HCT116 (cell line): ENCODE measurements around the gene CEP290. TPM values are rescaled to one million over a fixed set of nuclear protein-coding genes. Genes with fewer than 3 reads are reported as not detected.
A peak's percentile ranks its signal among the peaks of the same experiment; 100 is the strongest.

ENCODE experiments used
- ATAC-seq: fragments of 200-7000 bp; cut with Tn5 transposase; 2 replicates; pipeline ENCODE4 v1.9.1; 2020; ENCODE audit warnings: mild to moderate bottlenecking, moderate library complexity
- Bru-seq: library from RNA; stranded (reverse); fragments of 400-500 nt; gene quantifications from one replicate; lab custom pipeline; 2021; lab: Mats Ljungman, UMichigan
- BruChase-seq, 2 experiments: library from RNA; stranded (reverse); fragments of 400-500 nt; gene quantifications; one replicate each; lab custom pipeline; 2021; lab: Mats Ljungman, UMichigan
- BruUV-seq: library from RNA; stranded (reverse); fragments of 400-500 nt; replicated peaks from 2 replicates; lab custom pipeline; 2021; lab: Mats Ljungman, UMichigan
- CTCF ChIA-PET: fragments of 300-600 bp; sonication (Branson Sonifier 250); formaldehyde crosslinking; loops from one replicate; lab custom pipeline; 2021; ENCODE audit warnings: antibody characterized with exemption; lab: Charles Lee
- POLR2A ChIA-PET: fragments of 300-600, 350-600 bp; sonication (Branson Sonifier 250); formaldehyde crosslinking; loops from one replicate; lab custom pipeline; 2021; ENCODE audit warnings: antibody characterized with exemption; lab: Charles Lee
- RAD21 ChIA-PET, 2 experiments: fragments of 300-600 bp; sonication (Branson Sonifier 250); formaldehyde crosslinking; loops; one replicate each; lab custom pipeline; 2023; ENCODE audit warnings: low total read pairs in 2 of 2; ENCODE audit not compliant: uncharacterized antibody in 2 of 2, unreplicated experiment in 2 of 2, low non-redundant PET in 1 of 2; lab: Charles Lee
- DNase-seq: peaks from one replicate; pipeline ENCODE4 v3.0.0-alpha.2; 2010; ENCODE audit warnings: low read depth, low spot score
- H2AFZ ChIP-seq: fragments of 200-600 bp; shearing (Covaris generic), sonication (generic); 2 replicates; pipeline ENCODE4 v1.6.1; 2017; ENCODE audit warnings: low read depth, mixed run types, mixed read lengths, antibody characterized with exemption, low read length; ENCODE audit not compliant: poor library complexity, severe bottlenecking
- H3K27ac ChIP-seq: 2 replicates; pipeline ENCODE4 v1.5.1; 2012; ENCODE audit warnings: low read depth, low read length
- H3K27me3 ChIP-seq: fragments of 200-600 bp; sonication (generic); 2 replicates; pipeline ENCODE4 v1.6.1; 2016; ENCODE audit warnings: mixed run types, low read length, mixed read lengths; ENCODE audit not compliant: insufficient read depth
- H3K36me3 ChIP-seq, 2 experiments: fragments of 200-500 bp in 1 of 2; fragments of 200-600 bp in 1 of 2; sonication (Bioruptor generic) in 1 of 2; sonication (generic) in 1 of 2; 2 replicates each; pipeline versions ENCODE4 v1.5.1 to v1.6.1; 2014 to 2016; ENCODE audit warnings: low read length in 2 of 2, inconsistent platforms in 1 of 2, mixed read lengths in 1 of 2, mixed run types in 1 of 2; ENCODE audit not compliant: insufficient read depth in 2 of 2, control insufficient read depth in 1 of 2
- H3K4me1 ChIP-seq, 2 experiments: fragments of 200-600 bp in 1 of 2; sonication (generic) in 1 of 2; 2 replicates each; pipeline versions ENCODE4 v1.5.1 to v1.6.1; 2012 to 2017; ENCODE audit warnings: low read length in 2 of 2, inconsistent platforms in 1 of 2, mild to moderate bottlenecking in 1 of 2, mixed read lengths in 1 of 2, mixed run types in 1 of 2, moderate library complexity in 1 of 2; ENCODE audit not compliant: insufficient read depth in 2 of 2, control insufficient read depth in 1 of 2
- H3K4me2 ChIP-seq: fragments of 200-600 bp; sonication (generic); 2 replicates; pipeline ENCODE4 v1.6.1; 2017; ENCODE audit warnings: mixed run types, low read length, mixed read lengths
- H3K4me3 ChIP-seq, 2 experiments: fragments of 200-600 bp in 1 of 2; sonication (generic) in 1 of 2; replicated peaks in 1 of 2; 2 replicates each; pipeline ENCODE4 v1.5.1; 2011 to 2016; ENCODE audit warnings: low read length in 2 of 2, control low read depth in 1 of 2, low read depth in 1 of 2, mild to moderate bottlenecking in 1 of 2, mixed read lengths in 1 of 2, mixed run types in 1 of 2
- H3K79me2 ChIP-seq: fragments of 200-600 bp; sonication (generic); 2 replicates; pipeline ENCODE4 v1.6.1; 2017; ENCODE audit warnings: mild to moderate bottlenecking, mixed run types, low read length, moderate library complexity, mixed read lengths; ENCODE audit not compliant: insufficient read depth
- H3K9ac ChIP-seq: fragments of 200-600 bp; sonication (generic); 2 replicates; pipeline ENCODE4 v1.6.1; 2016; ENCODE audit warnings: low read length, mixed read lengths
- H3K9me2 ChIP-seq: fragments of 200-600 bp; sonication (generic), shearing (Covaris generic); 2 replicates; pipeline ENCODE4 v1.6.1; 2017; ENCODE audit warnings: mixed run types, mild to moderate bottlenecking, moderate library complexity; ENCODE audit not compliant: insufficient read depth
- H3K9me3 ChIP-seq, 2 experiments: fragments of 200-500 bp in 1 of 2; fragments of 200-600 bp in 1 of 2; sonication (Bioruptor generic) in 1 of 2; sonication (generic) in 1 of 2; 2 replicates each; pipeline ENCODE4 v1.6.1; 2014 to 2017; ENCODE audit warnings: low read length in 2 of 2, mixed read lengths in 2 of 2, inconsistent platforms in 1 of 2, low read depth in 1 of 2, mild to moderate bottlenecking in 1 of 2, mixed run types in 1 of 2, moderate library complexity in 1 of 2; ENCODE audit not compliant: control insufficient read depth in 1 of 2, insufficient read depth in 1 of 2
- H4K20me1 ChIP-seq: fragments of 200-600 bp; sonication (generic), shearing (Covaris generic); 2 replicates; pipeline ENCODE4 v1.6.1; 2017; ENCODE audit warnings: mixed run types, mild to moderate bottlenecking, moderate library complexity; ENCODE audit not compliant: insufficient read depth
- JUND ChIP-seq: IDR thresholded peaks from 2 replicates; pipeline ENCODE4 v1.6.1; 2012
- POLR2A ChIP-seq: IDR thresholded peaks from 2 replicates; pipeline ENCODE4 v1.7.0; 2011; ENCODE audit warnings: borderline replicate concordance; ENCODE audit not compliant: insufficient read depth, insufficient read length; ENCODE audit errors: extremely low read depth
- POLR2AphosphoS5 ChIP-seq: IDR thresholded peaks from 2 replicates; pipeline ENCODE4 v1.6.1; 2011; ENCODE audit warnings: mild to moderate bottlenecking, low read depth, low read length, moderate library complexity
- SIN3A ChIP-seq: IDR thresholded peaks from 2 replicates; pipeline ENCODE4 v1.6.1; 2012; ENCODE audit warnings: low read depth
- SP1 ChIP-seq: IDR thresholded peaks from 2 replicates; pipeline ENCODE4 v1.6.1; 2012; ENCODE audit warnings: low read depth
- SRF ChIP-seq: IDR thresholded peaks from 2 replicates; pipeline ENCODE4 v1.6.1; 2012; ENCODE audit warnings: low read depth
- YY1 ChIP-seq: IDR thresholded peaks from 2 replicates; pipeline ENCODE4 v1.6.1; 2011; ENCODE audit warnings: low read length, low read depth, moderate library complexity, mild to moderate bottlenecking; ENCODE audit not compliant: insufficient replicate concordance; ENCODE audit errors: extremely low read depth
- ZFX ChIP-seq: fragments of 450-650 bp; IDR thresholded peaks from 2 replicates; pipeline ENCODE4 v1.6.1; 2017
- intact Hi-C: fragments of 100-400 bp; cut with micrococcal nuclease; formaldehyde crosslinking; loops from 2 replicates; pipeline ENCODE4 v1.10.0; 2022
- long read RNA-seq: library from polyadenylated mRNA; unstranded; transcript quantifications from one replicate; pipeline ENCODE4 v2.0.0, GENCODE V29; 2021; ENCODE audit not compliant: unreplicated experiment
- polyA plus RNA-seq: library from polyadenylated mRNA; unstranded; fragments of >200 nt; gene quantifications from 2 replicates; pipeline ENCODE4 v1.2.1, GENCODE V29; 2012; ENCODE audit warnings: missing spikeins
- total RNA-seq: library from RNA; stranded (reverse); gene quantifications from one replicate; pipeline ENCODE4 v1.2.1, GENCODE V29; 2021; ENCODE audit not compliant: unreplicated experiment
- TF ChIP-seq, protein P1 (sequence below): IDR thresholded peaks from 2 replicates; pipeline ENCODE4 v1.6.1; 2011; ENCODE audit warnings: mild to moderate bottlenecking, low read length, moderate library complexity; ENCODE audit not compliant: insufficient replicate concordance; ENCODE audit errors: extremely low read depth
- TF ChIP-seq, protein P2 (sequence below): IDR thresholded peaks from 2 replicates; pipeline ENCODE4 v1.6.1; 2012

CEP290 gene, protein sequence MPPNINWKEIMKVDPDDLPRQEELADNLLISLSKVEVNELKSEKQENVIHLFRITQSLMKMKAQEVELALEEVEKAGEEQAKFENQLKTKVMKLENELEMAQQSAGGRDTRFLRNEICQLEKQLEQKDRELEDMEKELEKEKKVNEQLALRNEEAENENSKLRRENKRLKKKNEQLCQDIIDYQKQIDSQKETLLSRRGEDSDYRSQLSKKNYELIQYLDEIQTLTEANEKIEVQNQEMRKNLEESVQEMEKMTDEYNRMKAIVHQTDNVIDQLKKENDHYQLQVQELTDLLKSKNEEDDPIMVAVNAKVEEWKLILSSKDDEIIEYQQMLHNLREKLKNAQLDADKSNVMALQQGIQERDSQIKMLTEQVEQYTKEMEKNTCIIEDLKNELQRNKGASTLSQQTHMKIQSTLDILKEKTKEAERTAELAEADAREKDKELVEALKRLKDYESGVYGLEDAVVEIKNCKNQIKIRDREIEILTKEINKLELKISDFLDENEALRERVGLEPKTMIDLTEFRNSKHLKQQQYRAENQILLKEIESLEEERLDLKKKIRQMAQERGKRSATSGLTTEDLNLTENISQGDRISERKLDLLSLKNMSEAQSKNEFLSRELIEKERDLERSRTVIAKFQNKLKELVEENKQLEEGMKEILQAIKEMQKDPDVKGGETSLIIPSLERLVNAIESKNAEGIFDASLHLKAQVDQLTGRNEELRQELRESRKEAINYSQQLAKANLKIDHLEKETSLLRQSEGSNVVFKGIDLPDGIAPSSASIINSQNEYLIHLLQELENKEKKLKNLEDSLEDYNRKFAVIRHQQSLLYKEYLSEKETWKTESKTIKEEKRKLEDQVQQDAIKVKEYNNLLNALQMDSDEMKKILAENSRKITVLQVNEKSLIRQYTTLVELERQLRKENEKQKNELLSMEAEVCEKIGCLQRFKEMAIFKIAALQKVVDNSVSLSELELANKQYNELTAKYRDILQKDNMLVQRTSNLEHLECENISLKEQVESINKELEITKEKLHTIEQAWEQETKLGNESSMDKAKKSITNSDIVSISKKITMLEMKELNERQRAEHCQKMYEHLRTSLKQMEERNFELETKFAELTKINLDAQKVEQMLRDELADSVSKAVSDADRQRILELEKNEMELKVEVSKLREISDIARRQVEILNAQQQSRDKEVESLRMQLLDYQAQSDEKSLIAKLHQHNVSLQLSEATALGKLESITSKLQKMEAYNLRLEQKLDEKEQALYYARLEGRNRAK (N-terminal part only)
- total RNA-seq = 13.6 TPM
- polyA plus RNA-seq = 2.0 and 2.3 TPM in 2 replicates
- Bru-seq, nascent RNA = percentile 70 among the genes with signal in this experiment
- percentile 77 among the genes with signal in this experiment for BruChase-seq, experiment 1, labeled RNA remaining after a 6-hour chase
- percentile 77 among the genes with signal in this experiment for BruChase-seq, experiment 2, labeled RNA remaining after a 2-hour chase
- long read RNA-seq, partial matches to known transcripts = 3 of 7 reads
- long read RNA-seq, other reads (novel, unspliced or antisense) = 4 of 7 reads

DNA sequence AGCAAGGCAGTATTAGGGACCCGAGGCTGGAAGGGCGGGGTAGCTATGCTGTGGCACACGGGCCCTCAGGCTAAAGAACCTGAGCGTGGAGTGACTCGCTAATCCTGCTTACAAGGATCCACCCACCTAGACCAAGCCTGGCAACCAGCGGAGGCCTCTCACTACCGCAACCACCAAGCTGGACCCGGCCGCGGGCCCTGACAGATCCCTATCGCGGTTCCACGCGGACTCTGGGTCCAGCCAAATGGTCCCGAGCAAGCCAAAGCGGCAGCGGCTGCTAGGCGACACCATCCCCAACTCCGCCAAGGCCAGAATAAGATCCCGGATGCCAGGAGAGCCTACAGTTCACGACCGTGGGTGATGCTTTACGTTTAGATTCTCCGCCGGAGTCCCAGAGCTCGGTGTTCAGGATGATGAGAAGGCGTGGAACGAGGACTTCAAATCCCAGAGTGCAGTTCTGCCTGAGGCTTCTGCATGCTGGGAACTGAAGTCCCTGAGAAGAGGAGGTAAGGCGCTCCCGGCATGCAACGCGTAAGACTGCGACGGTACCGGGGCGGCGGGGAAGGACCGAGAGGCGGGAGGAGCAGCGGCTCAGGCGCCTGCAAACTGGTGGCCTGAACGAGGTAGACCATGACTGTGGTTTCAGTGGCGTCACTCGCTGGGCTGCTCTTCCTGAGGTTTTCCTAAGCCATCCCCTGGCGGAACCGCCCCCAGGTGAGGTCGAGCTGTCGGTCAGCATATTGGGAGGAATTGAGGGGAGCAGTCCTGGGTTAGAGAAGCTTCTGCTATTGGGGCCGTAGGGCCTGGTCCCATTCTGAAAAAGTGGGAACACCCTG lies at the start of gene CEP290, which contains the start of gene TMTC3:
Gene CEP290 (minus strand): TSS at position 315 of the 836 bp plus-strand sequence. CDS start 781 bp downstream, outside the sequence.
Gene TMTC3 (plus strand): TSS at position 534 of the 836 bp plus-strand sequence. CDS start 6,009 bp downstream, outside the sequence.
- Histone ChIP-seq H3K9ac (peak within 1 kb of the TSS; percentile 75), H3K79me2 (peaks cover 39% of the 10 kb centered on the region), H3K9me3 (no peaks in the 10 kb centered on the region), H3K4me3 (peak within 1 kb of the TSS; percentile 75 to 91), H4K20me1 (no peaks in the 10 kb centered on the region), H3K4me1 (peaks cover 3 to 9% of the 10 kb centered on the region in 2 experiments; a peak in 3 of 4 replicates), H3K27ac (peak within 1 kb of the TSS; percentile 56), H3K27me3 (no peaks in the 10 kb centered on the region), H3K4me2 (peak within 1 kb of the TSS; percentile 89), H3K9me2 (no peaks in the 10 kb centered on the region), H3K36me3 (no peaks in the 10 kb centered on the region; a peak in 1 of 4 replicates), H2AFZ (peak within 1 kb of the TSS; percentile 80)
- DNase-seq (peak; percentile 99), ATAC-seq (peak; percentile 97)
- no TSS peak for BruUV-seq
- POLR2A ChIA-PET = interaction anchor here (1.0 kb wide), 1 partner anchor 438 kb away, joined by 3 read pairs; the partner anchor contains the start of gene KITLG
- TF ChIP-seq JUND (no peak), ZFX (peak; percentile 76), SRF (no peak; the same call in 1 of the 2 replicates), SP1 (peak; percentile 47; the same call in 1 of the 2 replicates), POLR2AphosphoS5 (peak; percentile 82), POLR2A (peak; percentile 53), YY1 (peak; percentile 75), SIN3A (peak; percentile 71)
- TF ChIP-seq, protein P1, sequence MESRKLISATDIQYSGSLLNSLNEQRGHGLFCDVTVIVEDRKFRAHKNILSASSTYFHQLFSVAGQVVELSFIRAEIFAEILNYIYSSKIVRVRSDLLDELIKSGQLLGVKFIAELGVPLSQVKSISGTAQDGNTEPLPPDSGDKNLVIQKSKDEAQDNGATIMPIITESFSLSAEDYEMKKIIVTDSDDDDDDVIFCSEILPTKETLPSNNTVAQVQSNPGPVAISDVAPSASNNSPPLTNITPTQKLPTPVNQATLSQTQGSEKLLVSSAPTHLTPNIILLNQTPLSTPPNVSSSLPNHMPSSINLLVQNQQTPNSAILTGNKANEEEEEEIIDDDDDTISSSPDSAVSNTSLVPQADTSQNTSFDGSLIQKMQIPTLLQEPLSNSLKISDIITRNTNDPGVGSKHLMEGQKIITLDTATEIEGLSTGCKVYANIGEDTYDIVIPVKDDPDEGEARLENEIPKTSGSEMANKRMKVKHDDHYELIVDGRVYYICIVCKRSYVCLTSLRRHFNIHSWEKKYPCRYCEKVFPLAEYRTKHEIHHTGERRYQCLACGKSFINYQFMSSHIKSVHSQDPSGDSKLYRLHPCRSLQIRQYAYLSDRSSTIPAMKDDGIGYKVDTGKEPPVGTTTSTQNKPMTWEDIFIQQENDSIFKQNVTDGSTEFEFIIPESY = peak; percentile 62
- TF ChIP-seq, protein P2, sequence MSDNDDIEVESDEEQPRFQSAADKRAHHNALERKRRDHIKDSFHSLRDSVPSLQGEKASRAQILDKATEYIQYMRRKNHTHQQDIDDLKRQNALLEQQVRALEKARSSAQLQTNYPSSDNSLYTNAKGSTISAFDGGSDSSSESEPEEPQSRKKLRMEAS = peak; percentile 23; the same call in 1 of the 2 replicates
- intact Hi-C loops = no loop called here
- RAD21 ChIA-PET = no interaction called here
- CTCF ChIA-PET = interaction anchor here (0.7 to 1.6 kb wide), 3 partner anchors 30 to 852 kb away, joined by 3 read pairs; no protein-coding TSS in a partner anchor
